Neuronal stem cell (in vitro differentiated cells): ENCODE measurements around the gene TXNDC12.
A peak's percentile ranks its signal among the peaks of the same experiment; 100 is the strongest.
"Not testable (repeated sequence)": the region's sequence is repeated elsewhere in the genome, so short reads cannot be mapped to it uniquely, and the experiment has no call there.

Experiments
- DNase-seq: peaks from one replicate; pipeline ENCODE4 v3.0.0-alpha.2; 2013; ENCODE audit warnings: low spot score
- H2AFZ ChIP-seq: one replicate; pipeline ENCODE4 v1.6.1; 2013; ENCODE audit warnings: mild to moderate bottlenecking, low read length, inconsistent platforms
- H2AK5ac ChIP-seq: 2 replicates; pipeline ENCODE4 v1.6.1; 2013; ENCODE audit warnings: low read depth, mild to moderate bottlenecking, inconsistent platforms, low read length, moderate library complexity, mixed read lengths
- H2BK120ac ChIP-seq: 2 replicates; pipeline ENCODE4 v1.6.1; 2013; ENCODE audit warnings: low read depth, mild to moderate bottlenecking, inconsistent platforms, low read length, moderate library complexity, mixed read lengths
- H2BK12ac ChIP-seq: one replicate; pipeline ENCODE4 v1.6.1; 2013; ENCODE audit warnings: low read length, inconsistent platforms
- H2BK15ac ChIP-seq: 2 replicates; pipeline ENCODE4 v1.6.1; 2013; ENCODE audit warnings: mild to moderate bottlenecking, low read length, inconsistent platforms, mixed read lengths
- H2BK5ac ChIP-seq: one replicate; pipeline ENCODE4 v1.6.1; 2013; ENCODE audit warnings: inconsistent platforms, mild to moderate bottlenecking, low read length, moderate library complexity
- H3K14ac ChIP-seq: one replicate; pipeline ENCODE4 v1.6.1; 2013; ENCODE audit warnings: low read length, inconsistent platforms
- H3K18ac ChIP-seq: 2 replicates; pipeline ENCODE4 v1.6.1; 2013; ENCODE audit warnings: low read length, inconsistent platforms
- H3K23ac ChIP-seq: 2 replicates; pipeline ENCODE4 v1.6.1; 2013; ENCODE audit warnings: low read depth, mild to moderate bottlenecking, mixed read lengths, low read length, inconsistent platforms; ENCODE audit not compliant: poor library complexity
- H3K27ac ChIP-seq: replicated peaks from 3 replicates; pipeline ENCODE4 v1.5.1; 2013; ENCODE audit warnings: low read length, inconsistent platforms
- H3K27me3 ChIP-seq, 3 experiments: 2 replicates each; pipeline ENCODE4 v1.6.1; 2013; ENCODE audit warnings: low read length in 3 of 3, mild to moderate bottlenecking in 2 of 3, inconsistent platforms in 1 of 3, low read depth in 1 of 3, mixed read lengths in 1 of 3, moderate library complexity in 1 of 3; ENCODE audit not compliant: control insufficient read depth in 3 of 3, insufficient read depth in 3 of 3
- H3K36me3 ChIP-seq, 2 donors: replicated peaks in 1 of 2; 2 replicates each; pipeline ENCODE4 v1.6.1; 2013; ENCODE audit warnings: low read length in 2 of 2; ENCODE audit not compliant: control insufficient read depth in 2 of 2, insufficient read depth in 2 of 2
- H3K4ac ChIP-seq: 2 replicates; pipeline ENCODE4 v1.6.1; 2013; ENCODE audit warnings: inconsistent platforms, mild to moderate bottlenecking, low read length, moderate library complexity
- H3K4me1 ChIP-seq, 2 donors: 1 replicate in 1 of 2; 2 replicates in 1 of 2; pipeline ENCODE4 v1.6.1; 2013; ENCODE audit warnings: low read length in 2 of 2, low read depth in 1 of 2; ENCODE audit not compliant: control insufficient read depth in 2 of 2, insufficient read depth in 1 of 2
- H3K4me2 ChIP-seq: one replicate; pipeline ENCODE4 v1.6.1; 2013; ENCODE audit warnings: mild to moderate bottlenecking, low read length, inconsistent platforms; ENCODE audit not compliant: insufficient read depth, poor library complexity, severe bottlenecking
- H3K4me3 ChIP-seq, 2 donors: 2 replicates each; pipeline ENCODE4 v1.5.1; 2013; ENCODE audit warnings: low read length in 2 of 2, mild to moderate bottlenecking in 2 of 2, inconsistent platforms in 1 of 2, moderate library complexity in 1 of 2
- H3K79me1 ChIP-seq: one replicate; pipeline ENCODE4 v1.6.1; 2013; ENCODE audit warnings: low read depth, mild to moderate bottlenecking, inconsistent platforms, low read length, moderate library complexity
- H3K9ac ChIP-seq: one replicate; pipeline ENCODE4 v1.6.1; 2013; ENCODE audit warnings: mild to moderate bottlenecking, low read depth, low read length, inconsistent platforms; ENCODE audit not compliant: poor library complexity
- H3K9me3 ChIP-seq, 2 donors: replicated peaks in 1 of 2; 2 replicates each; pipeline versions ENCODE3 to v1.6.1; 2013; ENCODE audit warnings: low read length in 2 of 2, mild to moderate bottlenecking in 2 of 2, inconsistent platforms in 1 of 2, low read depth in 1 of 2, mixed read lengths in 1 of 2, moderate library complexity in 1 of 2; ENCODE audit not compliant: control insufficient read depth in 2 of 2, insufficient read depth in 1 of 2
- H4K8ac ChIP-seq: one replicate; pipeline ENCODE4 v1.6.1; 2013; ENCODE audit warnings: low read depth, mild to moderate bottlenecking, inconsistent platforms, low read length, moderate library complexity
- H4K91ac ChIP-seq: one replicate; pipeline ENCODE4 v1.6.1; 2013; ENCODE audit warnings: low read length, low read depth, mild to moderate bottlenecking, inconsistent platforms; ENCODE audit not compliant: poor library complexity
- WGBS, 2 donors: extraction: QIAGEN DNeasy Blood & Tissue Kit; methylation state at CpG; one replicate each; pipeline ENCODE4 v1.1.7; 2013; ENCODE audit warnings: missing lambda C conversion rate in 2 of 2, mixed read lengths in 1 of 2; ENCODE audit not compliant: insufficient read length in 2 of 2, insufficient replicate concordance in 1 of 2; ENCODE audit errors: extremely low coverage in 2 of 2; 5-methylcytosine and 5-hydroxymethylcytosine counted together

The TXNDC12 gene

GRCh38 chr1:52054496-52055065 lies 410 bp downstream of the TXNDC12 start:
- Histone ChIP-seq H3K4ac (no peak overlapping the region), H2BK15ac (no peak overlapping the region), H2BK5ac (peak overlapping the region; percentile 30), H3K9me3 (no peaks in the 10 kb centered on the region), H3K4me1 (peaks cover 3 to 9% of the 10 kb centered on the region in 2 donors), H3K36me3 (peaks cover 1 to 54% of the 10 kb centered on the region in 2 donors), H2BK12ac (no peak overlapping the region), H3K79me1 (no peaks in the 10 kb centered on the region), H3K9ac (peak overlapping the region; percentile 97), H3K4me2 (peak overlapping the region; percentile 66), H4K8ac (no peak overlapping the region), H3K18ac (no peak overlapping the region), H3K4me3 (peak overlapping the region; percentile 71 to 91), H4K91ac (no peak overlapping the region), H3K14ac (no peak overlapping the region), H3K23ac (peak overlapping the region; percentile 86), H3K27ac (peak overlapping the region; percentile 89), H3K27me3 (no peaks in the 10 kb centered on the region), H2AK5ac (no peak overlapping the region), H2AFZ (peak overlapping the region; percentile 87), H2BK120ac (no peak overlapping the region)
- no CpG with 5 or more reads among the region's 13 CpGs for WGBS, 2 donors
- no peak for DNase-seq

DNA sequence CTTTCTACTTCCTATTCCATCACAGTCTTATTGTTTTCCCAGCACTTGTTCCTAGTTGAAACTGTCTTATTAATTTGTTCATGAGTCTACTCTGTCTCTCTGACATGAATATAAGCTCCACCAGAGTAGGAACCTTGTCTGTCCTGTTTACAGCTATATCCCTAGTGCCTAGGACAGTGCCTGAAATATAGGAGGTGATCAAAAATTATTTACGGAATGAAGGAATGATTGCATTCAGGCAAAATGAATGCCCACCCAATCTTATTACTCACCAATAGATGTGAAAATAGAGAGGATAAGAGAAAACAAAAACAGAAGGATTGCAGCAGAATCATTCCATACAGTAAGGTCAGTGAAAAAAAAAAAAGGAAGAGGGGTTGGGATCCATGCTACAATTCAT lies 1.1 kb downstream of the TXNDC12 start:
- Histone ChIP-seq H2BK120ac (no peak overlapping the region), H3K9ac (no peak overlapping the region), H2BK12ac (no peak overlapping the region), H2BK5ac (no peak overlapping the region), H3K4me3 (peak overlapping the region in 1 of 2 donors; percentile 71), H3K27ac (no peak overlapping the region), H4K8ac (no peak overlapping the region), H3K23ac (no peak overlapping the region), H3K36me3 (peaks cover 1 to 47% of the 10 kb centered on the region in 2 donors), H3K4ac (no peak overlapping the region), H3K79me1 (no peaks in the 10 kb centered on the region), H4K91ac (no peak overlapping the region), H3K4me1 (peaks cover 3 to 9% of the 10 kb centered on the region in 2 donors), H3K4me2 (peak overlapping the region; percentile 66), H2AK5ac (no peak overlapping the region), H3K27me3 (no peaks in the 10 kb centered on the region), H2BK15ac (no peak overlapping the region), H3K9me3 (no peaks in the 10 kb centered on the region), H2AFZ (no peak overlapping the region), H3K14ac (no peak overlapping the region), H3K18ac (no peak overlapping the region)
- no peak for DNase-seq
- no CpG with 5 or more reads among the region's 1 CpG for WGBS, 2 donors

- H3K23ac ChIP-seq, H3K27ac ChIP-seq, H2BK12ac ChIP-seq, DNase-seq, H3K4me3 ChIP-seq, H3K14ac ChIP-seq, H2BK5ac ChIP-seq, H2AK5ac ChIP-seq, H3K18ac ChIP-seq, H3K4ac ChIP-seq, H3K79me1 ChIP-seq, H2BK15ac ChIP-seq, H2AFZ ChIP-seq, H3K27me3 ChIP-seq, H4K91ac ChIP-seq, H3K4me2 ChIP-seq, H2BK120ac ChIP-seq, H3K4me1 ChIP-seq, H3K9ac ChIP-seq, H3K9me3 ChIP-seq, H4K8ac ChIP-seq: not testable (repeated sequence)
- peaks cover 1 to 48% of the 10 kb centered on the region in 2 donors for H3K36me3 ChIP-seq
- no CpG with 5 or more reads among the region's 4 CpGs for WGBS, 2 donors
Observed at GRCh38 chr1:52049337-52049736, 5.7 kb downstream of the TXNDC12 start.

- not testable (repeated sequence) for H4K91ac ChIP-seq, H2BK12ac ChIP-seq, H3K9ac ChIP-seq, H3K23ac ChIP-seq, H3K4me3 ChIP-seq, H2BK15ac ChIP-seq, H3K14ac ChIP-seq, H2BK5ac ChIP-seq, H2AK5ac ChIP-seq, H2BK120ac ChIP-seq, H3K4me2 ChIP-seq, H3K4ac ChIP-seq, H3K27ac ChIP-seq, H3K27me3 ChIP-seq, DNase-seq, H4K8ac ChIP-seq, H2AFZ ChIP-seq, H3K4me1 ChIP-seq, H3K18ac ChIP-seq, H3K79me1 ChIP-seq, H3K9me3 ChIP-seq
- WGBS, 2 donors = no CpG with 5 or more reads among the region's 4 CpGs
- H3K36me3 ChIP-seq = peaks cover 0 to 30% of the 10 kb centered on the region in 2 donors
Observed at GRCh38 chr1:52045666-52046195, 9.3 kb downstream of the TXNDC12 start.
